ENCODE measurements around the gene JMJD7.
A peak's percentile ranks its signal among the peaks of the same experiment; 100 is the strongest.
"Not testable (repeated sequence)": the region's sequence is repeated elsewhere in the genome, so short reads cannot be mapped to it uniquely, and the experiment has no call there.

Gene JMJD7

DNA sequence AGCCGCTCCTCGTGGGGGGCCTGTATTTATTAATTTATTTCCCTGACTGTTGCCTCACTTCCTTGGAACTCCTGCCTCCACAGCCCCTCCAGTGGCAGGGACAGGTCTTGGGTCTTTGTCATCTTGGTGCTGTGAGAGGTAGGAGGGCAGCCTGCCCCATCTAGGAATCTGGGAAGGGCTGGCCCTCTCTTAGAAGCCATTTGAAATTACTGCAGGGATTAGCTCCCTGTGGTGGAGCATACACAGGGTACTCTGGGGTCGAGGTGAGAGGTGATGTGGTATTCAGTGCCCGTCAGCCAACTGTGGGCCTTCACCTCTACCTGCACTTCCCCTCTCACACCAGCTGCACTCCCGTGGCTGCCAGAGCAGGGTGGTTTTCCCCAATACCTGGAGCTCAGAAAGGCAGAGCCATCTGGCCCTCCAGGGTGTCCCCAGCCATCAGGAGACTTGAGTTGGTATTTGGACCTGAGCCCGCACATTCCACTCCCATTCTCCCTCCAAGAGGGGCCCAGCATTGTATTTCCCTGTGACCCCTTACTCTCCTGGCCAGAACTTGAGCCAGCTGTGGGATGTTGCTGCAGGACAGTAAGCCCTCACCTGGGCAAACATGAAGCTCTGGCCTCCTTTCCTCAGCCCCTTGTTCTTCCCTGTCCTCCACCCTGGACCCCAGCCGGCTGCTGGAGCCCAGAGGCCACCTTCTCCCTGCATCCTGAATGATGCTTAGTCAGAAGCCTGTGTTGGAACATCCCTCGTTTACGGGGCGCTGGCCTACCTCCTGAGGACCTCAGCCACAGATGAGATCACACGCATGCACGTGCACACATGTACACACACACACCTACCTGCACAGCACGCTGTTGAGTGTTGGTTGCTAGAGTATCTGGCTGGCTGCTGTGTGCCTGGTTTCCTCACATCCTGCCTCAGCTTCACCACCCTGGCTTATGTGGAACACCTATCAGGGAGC, 2.0 kb upstream of the JMJD7 start:
- Mint-ChIP-seq H3K9me3 (no peaks in the 10 kb centered on the region), H3K27ac (no peak overlapping the region), H3K4me1 (peaks cover 14% of the 10 kb centered on the region), H3K27me3 (ENCODE audit: low read depth) (no peaks in the 10 kb centered on the region), H3K36me3 (ENCODE audit: low read depth) (peaks cover 12% of the 10 kb centered on the region), H3K4me3 (peak overlapping the region; percentile 84 to 88 (median 86))
- TF ChIP-seq, protein P1, sequence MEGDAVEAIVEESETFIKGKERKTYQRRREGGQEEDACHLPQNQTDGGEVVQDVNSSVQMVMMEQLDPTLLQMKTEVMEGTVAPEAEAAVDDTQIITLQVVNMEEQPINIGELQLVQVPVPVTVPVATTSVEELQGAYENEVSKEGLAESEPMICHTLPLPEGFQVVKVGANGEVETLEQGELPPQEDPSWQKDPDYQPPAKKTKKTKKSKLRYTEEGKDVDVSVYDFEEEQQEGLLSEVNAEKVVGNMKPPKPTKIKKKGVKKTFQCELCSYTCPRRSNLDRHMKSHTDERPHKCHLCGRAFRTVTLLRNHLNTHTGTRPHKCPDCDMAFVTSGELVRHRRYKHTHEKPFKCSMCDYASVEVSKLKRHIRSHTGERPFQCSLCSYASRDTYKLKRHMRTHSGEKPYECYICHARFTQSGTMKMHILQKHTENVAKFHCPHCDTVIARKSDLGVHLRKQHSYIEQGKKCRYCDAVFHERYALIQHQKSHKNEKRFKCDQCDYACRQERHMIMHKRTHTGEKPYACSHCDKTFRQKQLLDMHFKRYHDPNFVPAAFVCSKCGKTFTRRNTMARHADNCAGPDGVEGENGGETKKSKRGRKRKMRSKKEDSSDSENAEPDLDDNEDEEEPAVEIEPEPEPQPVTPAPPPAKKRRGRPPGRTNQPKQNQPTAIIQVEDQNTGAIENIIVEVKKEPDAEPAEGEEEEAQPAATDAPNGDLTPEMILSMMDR (IDR thresholded peaks at IDR 0.05; ENCODE audit: unreplicated experiment in 3 of 3): no peak

DNA sequence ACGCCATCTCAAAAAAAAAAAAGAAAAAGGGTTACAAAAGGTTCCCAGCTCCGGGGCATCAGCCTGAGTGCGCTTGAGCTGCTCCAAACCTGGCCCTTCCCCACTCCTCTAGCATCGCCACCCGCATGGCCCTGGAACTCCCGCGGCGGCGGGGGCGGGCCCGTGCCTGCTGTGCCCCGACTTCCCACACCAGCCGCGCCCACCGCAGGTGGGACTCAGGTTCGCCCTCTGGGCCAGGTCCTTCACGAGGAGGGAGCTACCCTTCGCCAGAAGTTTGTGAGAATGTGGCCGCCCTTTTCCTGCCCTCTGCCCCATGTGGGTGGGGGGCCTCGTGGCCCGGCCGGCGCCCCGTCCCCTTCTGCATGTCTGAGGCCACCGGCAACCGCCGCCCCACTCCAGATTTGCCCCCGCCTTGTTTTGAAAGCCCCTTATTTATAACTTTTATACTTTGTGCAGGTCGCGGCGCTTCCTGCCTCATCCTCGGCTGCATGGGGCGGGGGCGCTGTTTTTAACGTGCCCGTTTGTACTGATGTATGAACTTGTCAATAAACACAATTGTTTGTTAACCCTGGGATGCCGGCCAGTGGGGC, 507 bp upstream of the JMJD7 start:
- H3K4me1 Mint-ChIP-seq: peaks cover 14% of the 10 kb centered on the region
- no peaks in the 10 kb centered on the region for H3K9me3 Mint-ChIP-seq
- H3K4me3 Mint-ChIP-seq: peak overlapping the region; percentile 88 to 96 (median 95)
- no peaks in the 10 kb centered on the region for H3K27me3 Mint-ChIP-seq (ENCODE audit: low read depth)
- TF ChIP-seq, protein P1 (IDR thresholded peaks at IDR 0.05; ENCODE audit: unreplicated experiment in 3 of 3): no peak
- H3K27ac Mint-ChIP-seq: no peak overlapping the region
- H3K36me3 Mint-ChIP-seq (ENCODE audit: low read depth): peaks cover 10% of the 10 kb centered on the region

DNA sequence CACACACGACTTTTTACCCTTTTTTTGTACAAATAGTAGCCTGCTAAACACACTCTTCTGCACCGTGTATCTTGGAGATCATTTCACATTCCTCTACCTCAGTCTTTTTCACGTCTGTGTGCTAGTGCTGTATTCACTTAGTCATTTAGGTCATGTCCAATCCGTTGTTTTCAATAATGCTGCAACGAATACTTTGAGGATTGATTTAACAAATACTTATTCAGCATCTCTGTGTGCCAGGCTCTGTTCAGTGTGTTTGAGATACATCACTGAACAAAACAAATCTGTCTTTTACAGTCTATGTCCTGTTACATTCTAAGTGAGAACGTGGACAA, 882 bp downstream of the JMJD7 start:
- Mint-ChIP-seq H3K9me3 (no peaks in the 10 kb centered on the region), H3K36me3 (ENCODE audit: low read depth) (peaks cover 10% of the 10 kb centered on the region), H3K27me3 (ENCODE audit: low read depth) (no peaks in the 10 kb centered on the region), H3K27ac (peak overlapping the region; percentile 60 to 86 (median 62)), H3K4me3 (peak overlapping the region; percentile 88 to 96 (median 95)), H3K4me1 (peaks cover 14% of the 10 kb centered on the region)
- TF ChIP-seq, protein P1 (IDR thresholded peaks at IDR 0.05; ENCODE audit: unreplicated experiment in 3 of 3): no peak

DNA sequence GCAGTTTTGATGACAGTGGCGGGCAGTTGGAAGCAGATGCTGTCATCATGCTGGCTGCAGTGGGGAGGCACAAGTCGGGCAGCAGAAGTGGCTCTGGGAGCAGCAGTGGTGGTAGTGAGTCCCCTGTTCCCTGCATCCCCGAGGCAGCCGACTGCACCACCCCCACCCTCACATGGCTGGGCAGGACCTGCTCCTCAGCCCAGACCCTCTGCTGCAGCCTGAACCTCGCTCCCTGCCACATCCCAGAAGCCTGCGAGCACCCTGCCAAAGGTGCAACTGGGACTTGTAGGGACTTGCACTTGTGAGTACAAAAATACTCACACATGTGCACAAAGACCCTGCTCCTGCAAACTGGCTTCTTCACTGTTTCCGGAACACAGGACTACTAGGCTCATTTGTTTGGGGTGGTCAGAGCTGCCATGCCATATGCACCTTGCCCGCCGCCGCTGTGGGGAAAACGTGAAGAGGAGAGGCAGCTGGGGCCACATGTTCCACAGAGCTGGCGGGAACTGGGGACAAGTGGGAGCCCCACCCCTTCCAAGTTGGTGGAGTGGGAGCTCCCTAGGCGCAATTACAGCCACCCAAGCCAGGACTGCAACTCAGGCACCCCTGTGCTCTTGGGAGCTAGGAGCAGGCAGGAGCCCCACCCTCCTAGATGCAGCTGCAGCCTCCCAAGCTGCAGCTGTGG, 2.2 kb downstream of the JMJD7 start:
- H3K27ac Mint-ChIP-seq: no peak overlapping the region
- peaks cover 14% of the 10 kb centered on the region for H3K4me1 Mint-ChIP-seq
- TF ChIP-seq, protein P1 (IDR thresholded peaks at IDR 0.05; ENCODE audit: unreplicated experiment in 3 of 3): no peak
- H3K36me3 Mint-ChIP-seq (ENCODE audit: low read depth): peaks cover 4% of the 10 kb centered on the region
- peak overlapping the region in 1 of 3 experiments; percentile 10 for H3K4me3 Mint-ChIP-seq
- no peaks in the 10 kb centered on the region for H3K27me3 Mint-ChIP-seq (ENCODE audit: low read depth)
- H3K9me3 Mint-ChIP-seq: no peaks in the 10 kb centered on the region

DNA sequence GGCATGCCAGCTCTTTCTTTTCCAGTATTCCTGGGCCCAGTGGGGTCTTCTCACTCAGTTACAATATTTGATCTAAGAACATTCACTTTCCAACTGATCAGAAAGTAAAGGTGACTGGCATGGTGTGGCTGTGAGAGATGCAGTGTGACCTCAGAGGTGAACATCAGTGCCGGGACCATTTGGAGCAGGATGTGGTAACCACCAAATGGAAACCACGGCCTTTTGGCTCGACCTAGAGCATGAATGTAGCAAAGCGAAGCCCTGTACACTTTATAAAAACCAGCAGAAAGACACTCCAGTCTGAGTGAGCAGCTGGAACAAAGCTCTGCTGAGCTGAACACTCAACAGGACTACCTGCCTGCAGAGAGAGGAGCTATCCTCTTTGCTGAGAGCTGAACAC, 3.4 kb downstream of the JMJD7 start:
- H3K36me3 Mint-ChIP-seq (ENCODE audit: low read depth); H3K9me3 Mint-ChIP-seq; H3K27ac Mint-ChIP-seq; H3K27me3 Mint-ChIP-seq (ENCODE audit: low read depth): not testable (repeated sequence)
- Mint-ChIP-seq H3K4me3 (peak overlapping the region in 1 of 3 experiments; percentile 37), H3K4me1 (peaks cover 14% of the 10 kb centered on the region)

DNA sequence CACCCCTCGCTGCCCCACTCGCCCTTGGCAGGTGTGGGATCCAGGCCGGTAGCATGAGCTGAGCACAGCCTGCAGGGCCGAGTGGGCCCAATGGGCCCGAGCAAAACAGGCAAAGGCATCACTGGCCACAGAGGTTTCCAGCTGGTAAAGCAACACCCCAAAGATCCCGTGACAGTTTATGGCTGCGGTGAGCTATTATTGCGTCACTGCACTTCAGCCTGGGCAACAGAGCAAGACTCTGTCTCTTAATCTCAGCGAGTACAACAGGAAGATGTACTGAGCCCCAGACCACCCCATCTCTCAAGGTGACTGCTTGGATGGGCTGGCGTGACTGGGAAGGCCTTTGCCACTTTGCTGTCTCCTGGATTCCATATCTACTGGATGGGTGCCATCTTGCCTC, 4.3 kb downstream of the JMJD7 start:
- TF ChIP-seq, protein P1 (IDR thresholded peaks at IDR 0.05; ENCODE audit: unreplicated experiment in 3 of 3): no peak
- Mint-ChIP-seq H3K27me3 (ENCODE audit: low read depth) (no peaks in the 10 kb centered on the region), H3K36me3 (ENCODE audit: low read depth) (peaks cover 10% of the 10 kb centered on the region), H3K9me3 (no peaks in the 10 kb centered on the region), H3K4me3 (no peak overlapping the region), H3K27ac (no peak overlapping the region), H3K4me1 (peaks cover 13% of the 10 kb centered on the region)

All from nephron (organoid).